Left renal pelvis (tissue), 4 donors: ENCODE data around the gene SEMA3G. TPM values are rescaled to one million over a fixed set of nuclear protein-coding genes. Genes with fewer than 3 reads are reported as not detected.

Experiments used
- polyA plus RNA-seq, 4 donors: library from polyadenylated mRNA; unstranded; fragments of 120-200 nt; gene quantifications; one replicate each; pipeline ENCODE4 v1.2.1, GENCODE V29; 2013; ENCODE audit not compliant: insufficient read length in 4 of 4

Gene SEMA3G
- polyA plus RNA-seq, 4 donors: 5.7 to 30.7 (median 26.9) TPM

Other genes starting within 250 kb of the SEMA3G start
- gene ALAS1, start 246.9 kb downstream of the SEMA3G start, polyA plus RNA-seq: 10 to 100 TPM; 28.8 to 50.7 (median 47.9) TPM
- gene TLR9, start 219.5 kb downstream of the SEMA3G start, polyA plus RNA-seq: under 1 TPM; 0.09 to 0.26 (median 0.19) TPM
- 10 to 100 TPM; 25.8 to 30.9 (median 27.9) TPM for gene TWF2, start 205.9 kb downstream of the SEMA3G start, polyA plus RNA-seq
- gene PPM1M, start 199.3 kb downstream of the SEMA3G start, polyA plus RNA-seq: 10 to 100 TPM; 18.4 to 33.8 (median 21.1) TPM
- 100 to 1,000 TPM in 2 of 4 donors, 10 to 100 TPM in 2; 91.2 to 119 (median 103) TPM for gene WDR82, start 166.5 kb downstream of the SEMA3G start, polyA plus RNA-seq
- gene GLYCTK, start 157.3 kb downstream of the SEMA3G start, polyA plus RNA-seq: 10 to 100 TPM; 11.3 to 40.2 (median 26.1) TPM
- 10 to 100 TPM in 1 of 4 donors, 1 to 10 TPM in 3; 5.6 to 12.7 (median 7.7) TPM for gene DNAH1, start 128.8 kb downstream of the SEMA3G start, polyA plus RNA-seq
- gene BAP1, start 35.1 kb downstream of the SEMA3G start, polyA plus RNA-seq: 10 to 100 TPM; 73.0 to 91.9 (median 75.7) TPM
- gene PHF7, start 34.4 kb downstream of the SEMA3G start, polyA plus RNA-seq: 10 to 100 TPM in 2 of 4 donors, 1 to 10 TPM in 2; 7.4 to 11.4 (median 9.5) TPM
- 10 to 100 TPM in 1 of 4 donors, 1 to 10 TPM in 3; 6.6 to 11.1 (median 7.0) TPM for gene TNNC1, start 8.9 kb upstream of the SEMA3G start, polyA plus RNA-seq
- 100 to 1,000 TPM in 3 of 4 donors, 10 to 100 TPM in 1; 87.4 to 139 (median 107) TPM for gene NISCH, start 10.5 kb upstream of the SEMA3G start, polyA plus RNA-seq
- 10 to 100 TPM; 31.7 to 48.0 (median 41.1) TPM for gene STAB1, start 50.2 kb upstream of the SEMA3G start, polyA plus RNA-seq
- 100 to 1,000 TPM in 3 of 4 donors, 10 to 100 TPM in 1; 97.3 to 156 (median 147) TPM for gene NT5DC2, start 88.8 kb upstream of the SEMA3G start, polyA plus RNA-seq
- 10 to 100 TPM; 12.2 to 23.4 (median 14.8) TPM for gene UQCC5, start 91.5 kb upstream of the SEMA3G start, polyA plus RNA-seq
- gene PBRM1, start 240.8 kb upstream of the SEMA3G start, polyA plus RNA-seq: 10 to 100 TPM; 57.9 to 66.9 (median 61.1) TPM
- gene GNL3, start 240.9 kb upstream of the SEMA3G start, polyA plus RNA-seq: 100 to 1,000 TPM in 3 of 4 donors, 10 to 100 TPM in 1; 80.6 to 118 (median 114) TPM